Panc1 (cell line): Measurements from ENCODE around the gene MAP4. TPM values are rescaled to one million over a fixed set of nuclear protein-coding genes. Genes with fewer than 3 reads are reported as not detected.

Experiments
- ATAC-seq: fragments of 200-7000 bp; cut with Tn5 transposase; 2 replicates; pipeline ENCODE4 v1.9.1; 2020; ENCODE audit warnings: mild to moderate bottlenecking, moderate library complexity
- BruUV-seq: library from RNA; stranded (reverse); fragments of 400-500 nt; replicated peaks from 2 replicates; lab custom pipeline; 2021; lab: Mats Ljungman, UMichigan
- CTCF ChIA-PET: fragments of 300-600 bp; sonication (Branson Sonifier 250); formaldehyde crosslinking; loops from one replicate; lab custom pipeline; 2022; ENCODE audit warnings: antibody characterized with exemption; lab: Charles Lee
- POLR2A ChIA-PET: fragments of 300-600 bp; sonication (Branson Sonifier 250); formaldehyde crosslinking; loops from one replicate; lab custom pipeline; 2022; ENCODE audit warnings: antibody characterized with exemption; lab: Charles Lee
- DNase-seq: peaks from one replicate; pipeline ENCODE4 v3.0.0-alpha.2; 2010; ENCODE audit warnings: low read depth, low spot score
- H3K27ac ChIP-seq: 2 replicates; pipeline ENCODE4 v1.5.1; 2011; ENCODE audit warnings: mild to moderate bottlenecking, low read length, inconsistent platforms
- H3K27me3 ChIP-seq: fragments of 200-500 bp; sonication (Bioruptor generic); 2 replicates; pipeline ENCODE4 v1.6.0; 2014; ENCODE audit warnings: low read length, inconsistent platforms; ENCODE audit not compliant: control insufficient read depth, insufficient read depth
- H3K36me3 ChIP-seq: fragments of 200-500 bp; sonication (Bioruptor generic); 2 replicates; pipeline ENCODE4 v1.5.1; 2014; ENCODE audit warnings: inconsistent platforms, mild to moderate bottlenecking, low read length, moderate library complexity; ENCODE audit not compliant: control insufficient read depth, insufficient read depth
- H3K4me1 ChIP-seq: 2 replicates; pipeline ENCODE4 v1.5.1; 2011; ENCODE audit warnings: inconsistent platforms, mild to moderate bottlenecking, low read length, moderate library complexity; ENCODE audit not compliant: control insufficient read depth, insufficient read depth
- H3K4me3 ChIP-seq, 2 experiments: 2 replicates each; pipeline ENCODE4 v1.5.1; 2011 to 2012; ENCODE audit warnings: low read depth in 2 of 2, low read length in 2 of 2, mild to moderate bottlenecking in 2 of 2, inconsistent platforms in 1 of 2, moderate library complexity in 1 of 2
- H3K9me3 ChIP-seq: fragments of 200-500 bp; sonication (Bioruptor generic); 2 replicates; pipeline ENCODE4 v1.5.1; 2014; ENCODE audit warnings: low read depth, mild to moderate bottlenecking, inconsistent platforms, low read length, moderate library complexity; ENCODE audit not compliant: control insufficient read depth, insufficient read depth
- POLR2AphosphoS5 ChIP-seq: IDR thresholded peaks from 2 replicates; pipeline ENCODE4 v1.6.1; 2012; ENCODE audit warnings: mild to moderate bottlenecking, low read depth, low read length, moderate library complexity
- SIN3A ChIP-seq: IDR thresholded peaks from 2 replicates; pipeline ENCODE4 v1.6.1; 2012; ENCODE audit warnings: low read depth, mild to moderate bottlenecking, low read length, moderate library complexity, borderline replicate concordance; ENCODE audit not compliant: insufficient read depth
- TCF7L2 ChIP-seq: IDR thresholded peaks from 2 replicates; pipeline ENCODE4 v1.6.1; 2011; ENCODE audit warnings: mild to moderate bottlenecking, low read depth, low read length, inconsistent platforms
- in situ Hi-C: cut with HindIII; loops from 2 replicates; pipeline ENCODE4 v1.10.0; 2016; ENCODE audit warnings: low sequenced_read_pairs, low pct_unique_long_range_greater_than_20kb
- intact Hi-C: fragments of 100-400 bp; cut with micrococcal nuclease; formaldehyde crosslinking; loops from one replicate; pipeline ENCODE4 v1.10.0; 2022; ENCODE audit not compliant: unreplicated experiment
- total RNA-seq: library from RNA; stranded (reverse); gene quantifications from one replicate; pipeline ENCODE4 v1.2.1, GENCODE V29; 2021; ENCODE audit not compliant: unreplicated experiment
- TF ChIP-seq, protein P1 (sequence below): fragments of 450-650 bp; IDR thresholded peaks from 2 replicates; pipeline ENCODE4 v1.5.1; 2017; ENCODE audit warnings: mild to moderate bottlenecking
- TF ChIP-seq, protein P2 (sequence below), 2 experiments: IDR thresholded peaks; 2 replicates each; pipeline ENCODE4 v1.6.1; 2011 to 2012; ENCODE audit warnings: low read depth in 2 of 2, control low read depth in 1 of 2, low read length in 1 of 2, mild to moderate bottlenecking in 1 of 2, moderate library complexity in 1 of 2; ENCODE audit not compliant: insufficient read depth in 1 of 2

Gene MAP4
- total RNA-seq, 1 experiment from 2014 or later, result 150 TPM

DNA sequence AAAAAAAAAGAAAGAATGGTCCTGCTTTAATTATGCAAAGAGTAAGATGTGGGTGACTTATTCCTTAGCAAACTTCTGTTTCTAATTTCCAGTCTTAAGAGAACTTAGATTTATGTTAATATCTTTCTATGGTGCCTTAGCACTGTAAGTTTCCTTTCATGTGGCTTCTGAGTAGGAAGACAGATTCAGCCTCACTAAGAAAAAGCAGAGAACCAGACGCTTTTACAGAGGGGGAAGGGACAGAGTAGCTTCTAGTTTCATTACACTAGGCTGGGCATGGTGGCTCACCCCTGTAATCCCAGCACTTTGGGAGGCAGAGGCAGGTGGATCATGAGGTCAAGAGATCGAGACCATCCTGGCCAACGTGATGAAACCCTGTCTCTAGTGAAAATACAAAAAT, 118.3 kb downstream of the MAP4 start:
- intact Hi-C loops, result no loop called here
- H3K9me3 ChIP-seq, result no peaks in the 10 kb centered on the region
- in situ Hi-C loops, result no loop called here
- POLR2A ChIA-PET, result no interaction called here
- H3K36me3 ChIP-seq, result no peaks in the 10 kb centered on the region
- H3K27ac ChIP-seq, result no peak overlapping the region
- ATAC-seq, result no peak
- DNase-seq, result no peak
- no peaks in the 10 kb centered on the region for H3K4me1 ChIP-seq
- H3K4me3 ChIP-seq, result no peak overlapping the region
- TF ChIP-seq, protein P1, sequence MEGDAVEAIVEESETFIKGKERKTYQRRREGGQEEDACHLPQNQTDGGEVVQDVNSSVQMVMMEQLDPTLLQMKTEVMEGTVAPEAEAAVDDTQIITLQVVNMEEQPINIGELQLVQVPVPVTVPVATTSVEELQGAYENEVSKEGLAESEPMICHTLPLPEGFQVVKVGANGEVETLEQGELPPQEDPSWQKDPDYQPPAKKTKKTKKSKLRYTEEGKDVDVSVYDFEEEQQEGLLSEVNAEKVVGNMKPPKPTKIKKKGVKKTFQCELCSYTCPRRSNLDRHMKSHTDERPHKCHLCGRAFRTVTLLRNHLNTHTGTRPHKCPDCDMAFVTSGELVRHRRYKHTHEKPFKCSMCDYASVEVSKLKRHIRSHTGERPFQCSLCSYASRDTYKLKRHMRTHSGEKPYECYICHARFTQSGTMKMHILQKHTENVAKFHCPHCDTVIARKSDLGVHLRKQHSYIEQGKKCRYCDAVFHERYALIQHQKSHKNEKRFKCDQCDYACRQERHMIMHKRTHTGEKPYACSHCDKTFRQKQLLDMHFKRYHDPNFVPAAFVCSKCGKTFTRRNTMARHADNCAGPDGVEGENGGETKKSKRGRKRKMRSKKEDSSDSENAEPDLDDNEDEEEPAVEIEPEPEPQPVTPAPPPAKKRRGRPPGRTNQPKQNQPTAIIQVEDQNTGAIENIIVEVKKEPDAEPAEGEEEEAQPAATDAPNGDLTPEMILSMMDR, result no peak
- no peak for TF ChIP-seq POLR2AphosphoS5
- no peak for TF ChIP-seq SIN3A
- TF ChIP-seq, protein P2, sequence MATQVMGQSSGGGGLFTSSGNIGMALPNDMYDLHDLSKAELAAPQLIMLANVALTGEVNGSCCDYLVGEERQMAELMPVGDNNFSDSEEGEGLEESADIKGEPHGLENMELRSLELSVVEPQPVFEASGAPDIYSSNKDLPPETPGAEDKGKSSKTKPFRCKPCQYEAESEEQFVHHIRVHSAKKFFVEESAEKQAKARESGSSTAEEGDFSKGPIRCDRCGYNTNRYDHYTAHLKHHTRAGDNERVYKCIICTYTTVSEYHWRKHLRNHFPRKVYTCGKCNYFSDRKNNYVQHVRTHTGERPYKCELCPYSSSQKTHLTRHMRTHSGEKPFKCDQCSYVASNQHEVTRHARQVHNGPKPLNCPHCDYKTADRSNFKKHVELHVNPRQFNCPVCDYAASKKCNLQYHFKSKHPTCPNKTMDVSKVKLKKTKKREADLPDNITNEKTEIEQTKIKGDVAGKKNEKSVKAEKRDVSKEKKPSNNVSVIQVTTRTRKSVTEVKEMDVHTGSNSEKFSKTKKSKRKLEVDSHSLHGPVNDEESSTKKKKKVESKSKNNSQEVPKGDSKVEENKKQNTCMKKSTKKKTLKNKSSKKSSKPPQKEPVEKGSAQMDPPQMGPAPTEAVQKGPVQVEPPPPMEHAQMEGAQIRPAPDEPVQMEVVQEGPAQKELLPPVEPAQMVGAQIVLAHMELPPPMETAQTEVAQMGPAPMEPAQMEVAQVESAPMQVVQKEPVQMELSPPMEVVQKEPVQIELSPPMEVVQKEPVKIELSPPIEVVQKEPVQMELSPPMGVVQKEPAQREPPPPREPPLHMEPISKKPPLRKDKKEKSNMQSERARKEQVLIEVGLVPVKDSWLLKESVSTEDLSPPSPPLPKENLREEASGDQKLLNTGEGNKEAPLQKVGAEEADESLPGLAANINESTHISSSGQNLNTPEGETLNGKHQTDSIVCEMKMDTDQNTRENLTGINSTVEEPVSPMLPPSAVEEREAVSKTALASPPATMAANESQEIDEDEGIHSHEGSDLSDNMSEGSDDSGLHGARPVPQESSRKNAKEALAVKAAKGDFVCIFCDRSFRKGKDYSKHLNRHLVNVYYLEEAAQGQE (IDR thresholded peaks at IDR 0.05; ENCODE audit: insufficient read depth in 1 of 2, low read depth in 2 of 2, low read length in 1 of 2), result no peak
- no peak for TF ChIP-seq TCF7L2
- BruUV-seq, result no TSS peak
- H3K27me3 ChIP-seq, result no peaks in the 10 kb centered on the region
- CTCF ChIA-PET, result no interaction called here

DNA sequence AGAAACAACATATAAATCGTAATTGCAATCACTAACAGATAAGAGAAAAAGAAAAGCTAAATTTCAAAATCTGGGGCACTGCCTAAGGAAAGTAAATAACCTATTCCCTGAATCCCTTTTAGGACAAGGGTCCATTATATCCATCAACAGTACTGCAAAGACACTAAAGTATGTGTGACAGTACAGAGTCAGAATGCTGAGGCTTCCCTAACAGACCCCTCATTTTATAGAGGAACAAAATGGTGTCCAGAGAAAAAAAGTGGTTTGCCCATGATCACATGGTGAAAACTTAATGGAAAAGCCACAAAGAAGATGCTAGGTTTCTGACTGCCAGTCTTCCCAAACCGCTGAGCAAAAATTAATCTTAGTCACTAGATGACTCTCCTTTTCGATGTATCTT, 119.5 kb downstream of the MAP4 start:
- BruUV-seq, result no TSS peak
- Histone ChIP-seq H3K36me3 (no peaks in the 10 kb centered on the region), H3K27me3 (no peaks in the 10 kb centered on the region), H3K27ac (no peak overlapping the region), H3K9me3 (no peaks in the 10 kb centered on the region), H3K4me1 (no peaks in the 10 kb centered on the region), H3K4me3 (no peak overlapping the region)
- ChIA-PET CTCF (no interaction called here), POLR2A (no interaction called here)
- TF ChIP-seq TCF7L2 (no peak), POLR2AphosphoS5 (no peak), SIN3A (no peak)
- TF ChIP-seq, protein P2 (IDR thresholded peaks at IDR 0.05; ENCODE audit: insufficient read depth in 1 of 2, low read depth in 2 of 2, low read length in 1 of 2), result no peak
- TF ChIP-seq, protein P1, result no peak
- intact Hi-C loops, result no loop called here
- in situ Hi-C loops, result no loop called here
- DNase-seq, result no peak
- no peak for ATAC-seq
